Heart left ventricle (tissue), 16 donors: Measurements from ENCODE around the gene PYHIN1. TPM values are rescaled to one million over a fixed set of nuclear protein-coding genes. Genes with fewer than 3 reads are reported as not detected.

Experiments
- ATAC-seq, 4 donors: fragments of 200-7000 bp; cut with Tn5 transposase; one replicate each; pipeline ENCODE4 v1.9.1; 2020 to 2022; ENCODE audit warnings: moderate library complexity in 4 of 4, mild to moderate bottlenecking in 3 of 4, moderate number of reproducible peaks in 1 of 4
- DNase-seq, 5 donors: peaks; one replicate each; pipeline ENCODE4 v3.0.0-alpha.2; 2020
- H3K27ac ChIP-seq, 12 donors: fragments of 200-600 bp; sonication (generic) in 4 of 12; one replicate each; pipeline versions ENCODE4 v1.5.0 to v1.8.0; 2016 to 2022; ENCODE audit warnings: mild to moderate bottlenecking in 2 of 12
- H3K27me3 ChIP-seq, 9 donors: fragments of 200-600 bp; sonication (generic) in 2 of 9; one replicate each; pipeline versions ENCODE4 v1.5.1 to v1.8.0; 2016 to 2022; ENCODE audit warnings: mild to moderate bottlenecking in 3 of 9
- H3K36me3 ChIP-seq, 9 donors: fragments of 200-600 bp; sonication (generic) in 2 of 9; one replicate each; pipeline versions ENCODE4 v1.5.0 to v1.8.0; 2018 to 2022; ENCODE audit warnings: mild to moderate bottlenecking in 2 of 9
- H3K4me1 ChIP-seq, 12 donors: fragments of 200-600 bp; sonication (generic) in 4 of 12; one replicate each; pipeline versions ENCODE4 v1.5.0 to v1.8.0; 2016 to 2022; ENCODE audit warnings: mild to moderate bottlenecking in 3 of 12
- H3K4me3 ChIP-seq, 12 donors: fragments of 200-600 bp; sonication (generic) in 4 of 12; one replicate each; pipeline versions ENCODE4 v1.5.0 to v1.8.0; 2017 to 2022; ENCODE audit warnings: mild to moderate bottlenecking in 9 of 12, moderate library complexity in 4 of 12
- H3K9me3 ChIP-seq, 12 donors: fragments of 200-600 bp; sonication (generic) in 4 of 12; one replicate each; pipeline versions ENCODE4 v1.5.0 to v1.8.0; 2016 to 2022; ENCODE audit warnings: mild to moderate bottlenecking in 1 of 12
- POLR2A ChIP-seq, 2 donors: fragments of 450-650 bp; IDR thresholded peaks; one replicate each; pipeline ENCODE4 v1.6.1; 2017; ENCODE audit warnings: antibody characterized with exemption in 2 of 2, mild to moderate bottlenecking in 2 of 2, moderate library complexity in 2 of 2
- WGBS, 4 donors: extraction: QIAGEN DNeasy Blood & Tissue Kit in 2 of 4; methylation state at CpG; one replicate each; pipeline versions ENCODE4 v1.1.5 to v1.1.7; 2013 to 2018; 5-methylcytosine and 5-hydroxymethylcytosine counted together
- intact Hi-C, 10 donors: fragments of 100-400 bp; cut with DNase I; formaldehyde crosslinking; loops; one replicate each; pipeline versions ENCODE4 v1.11.1 to v1.14.2; 2022
- polyA plus RNA-seq, 2 donors: library from polyadenylated mRNA; stranded (reverse); fragments of 200-250 nt; gene quantifications; one replicate each; pipeline ENCODE4 v1.2.3, GENCODE V29; 2013
- total RNA-seq, 9 donors: library from RNA; depleted of rRNA in 2 of 9; stranded (reverse); fragments of >200 nt in 2 of 9; fragmentation: NEBNext Ultra II Directional in 3 of 9; extraction: Animal tissue kit (Norgen Biotek cat#: 25700) in 3 of 9; gene quantifications; one replicate each; pipeline versions ENCODE4 v1.1.0 to v1.2.4, GENCODE V29; 2016 to 2023
- TF ChIP-seq, protein P1 (sequence below), 12 donors: fragments of 200-600 bp; sonication (generic) in 4 of 12; IDR thresholded peaks; one replicate each; pipeline versions ENCODE4 v1.5.0 to v1.8.0; 2018 to 2022; ENCODE audit warnings: antibody characterized with exemption in 12 of 12, mild to moderate bottlenecking in 5 of 12
- donor health status: ischemic (EF 13 %, LVEDD 7.1; RV severe dilation, severe dysfunction).
- donor health status: healthy with polysubstance abuse.
- donor health status: DM: no; HTN: yes; CAD: no.
- donor health status: DM: no; HTN: no; CAD: no.
- donor health status: ischemic (EF 25% LVEDD 6.9; RV normal size, moderate dysfunction).
- donor health status: ischemic (EF 25% LVEDD 5.7; RV mildly dilated, moderate dysfunction).
- donor health status: healthy.
- donor health status: DM: yes; HTN: yes; CAD: no.
- donor health status: ischemic (EF 35%, LVEDD 5.7; RV mildly dilated, moderate dysfunction).
- donor health status: nonischemic (EF 11% LVEDD 7.7; RV severe dilation, severe dysfunction).
- donor health status: DM: yes; HTN: yes; CAD: no.
- donor health status: PGD.
- donor health status: ischemic (EF 29% LVEDD 5.4; RV normal size, mild dysfunction).
- donor health status: nonischemic (EF 23%, LVEDD 6.1; RV moderate dilation, normal function).

PYHIN1 gene
- total and polyA plus RNA-seq, 11 donors = 0.07 to 3.1 (median 0.26) TPM; not detected in 5

DNA sequence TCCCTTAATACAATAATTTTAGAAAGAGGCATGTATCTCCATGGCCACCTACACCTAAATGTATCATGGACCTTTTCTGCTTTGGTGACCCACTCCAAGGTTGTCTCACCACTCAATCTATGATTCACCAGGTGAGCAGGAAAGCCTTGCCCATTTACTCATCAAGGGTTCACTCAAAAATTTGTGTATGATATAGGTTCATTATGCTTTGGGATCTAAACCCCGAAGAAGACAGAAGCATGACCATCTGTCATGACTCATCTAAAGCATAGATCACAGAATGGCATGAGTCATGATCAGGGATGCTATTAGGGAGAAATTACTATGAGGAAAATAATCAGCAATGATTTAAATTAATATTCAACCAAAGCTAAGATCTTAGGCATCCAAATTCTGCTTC lies 38.5 kb downstream of the PYHIN1 start:
- ATAC-seq (no peak), DNase-seq (no peak)
- H3K9me3 ChIP-seq = no peaks in the 10 kb centered on the region
- intact Hi-C loops = no loop called here
- peaks cover 0 to 4% (median 0%) of the 10 kb centered on the region in 9 donors for H3K27me3 ChIP-seq
- 80 to 86% (median 86%) methylated on average over 1 of the region's 1 CpG for whole genome bisulfite sequencing, 4 donors
- no peak overlapping the region for H3K4me3 ChIP-seq
- H3K36me3 ChIP-seq = no peaks in the 10 kb centered on the region
- H3K4me1 ChIP-seq = no peaks in the 10 kb centered on the region
- TF ChIP-seq POLR2A (IDR thresholded peaks at IDR 0.05) = no peak
- TF ChIP-seq, protein P1, sequence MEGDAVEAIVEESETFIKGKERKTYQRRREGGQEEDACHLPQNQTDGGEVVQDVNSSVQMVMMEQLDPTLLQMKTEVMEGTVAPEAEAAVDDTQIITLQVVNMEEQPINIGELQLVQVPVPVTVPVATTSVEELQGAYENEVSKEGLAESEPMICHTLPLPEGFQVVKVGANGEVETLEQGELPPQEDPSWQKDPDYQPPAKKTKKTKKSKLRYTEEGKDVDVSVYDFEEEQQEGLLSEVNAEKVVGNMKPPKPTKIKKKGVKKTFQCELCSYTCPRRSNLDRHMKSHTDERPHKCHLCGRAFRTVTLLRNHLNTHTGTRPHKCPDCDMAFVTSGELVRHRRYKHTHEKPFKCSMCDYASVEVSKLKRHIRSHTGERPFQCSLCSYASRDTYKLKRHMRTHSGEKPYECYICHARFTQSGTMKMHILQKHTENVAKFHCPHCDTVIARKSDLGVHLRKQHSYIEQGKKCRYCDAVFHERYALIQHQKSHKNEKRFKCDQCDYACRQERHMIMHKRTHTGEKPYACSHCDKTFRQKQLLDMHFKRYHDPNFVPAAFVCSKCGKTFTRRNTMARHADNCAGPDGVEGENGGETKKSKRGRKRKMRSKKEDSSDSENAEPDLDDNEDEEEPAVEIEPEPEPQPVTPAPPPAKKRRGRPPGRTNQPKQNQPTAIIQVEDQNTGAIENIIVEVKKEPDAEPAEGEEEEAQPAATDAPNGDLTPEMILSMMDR (IDR thresholded peaks at IDR 0.05) = no peak
- no peak overlapping the region for H3K27ac ChIP-seq

DNA sequence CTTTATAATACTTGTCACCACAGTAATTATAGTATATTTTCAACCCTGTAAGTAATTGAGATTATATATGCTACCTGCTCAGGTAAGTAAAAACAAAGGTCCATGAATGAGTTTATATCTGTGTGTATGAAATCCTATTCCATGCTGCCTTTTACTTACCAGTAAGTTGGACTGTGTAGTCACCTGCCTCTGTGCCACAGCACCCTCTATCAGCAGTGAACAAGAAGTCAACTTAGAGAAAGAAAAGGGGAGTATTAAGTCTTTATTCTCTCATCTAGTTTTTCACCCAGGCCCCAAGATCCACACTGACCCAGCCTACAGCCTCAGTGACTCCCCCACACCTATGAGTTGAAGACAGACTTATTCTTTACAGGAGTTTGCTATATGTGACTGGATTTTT lies 41.5 kb downstream of the PYHIN1 start:
- Histone ChIP-seq H3K4me3 (no peak overlapping the region), H3K9me3 (no peaks in the 10 kb centered on the region), H3K27ac (no peak overlapping the region), H3K36me3 (no peaks in the 10 kb centered on the region), H3K27me3 (no peaks in the 10 kb centered on the region), H3K4me1 (no peaks in the 10 kb centered on the region)
- TF ChIP-seq, protein P1 (IDR thresholded peaks at IDR 0.05) = no peak
- no peak for TF ChIP-seq POLR2A (IDR thresholded peaks at IDR 0.05)
- no peak for DNase-seq
- intact Hi-C loops = no loop called here
- ATAC-seq = no peak

DNA sequence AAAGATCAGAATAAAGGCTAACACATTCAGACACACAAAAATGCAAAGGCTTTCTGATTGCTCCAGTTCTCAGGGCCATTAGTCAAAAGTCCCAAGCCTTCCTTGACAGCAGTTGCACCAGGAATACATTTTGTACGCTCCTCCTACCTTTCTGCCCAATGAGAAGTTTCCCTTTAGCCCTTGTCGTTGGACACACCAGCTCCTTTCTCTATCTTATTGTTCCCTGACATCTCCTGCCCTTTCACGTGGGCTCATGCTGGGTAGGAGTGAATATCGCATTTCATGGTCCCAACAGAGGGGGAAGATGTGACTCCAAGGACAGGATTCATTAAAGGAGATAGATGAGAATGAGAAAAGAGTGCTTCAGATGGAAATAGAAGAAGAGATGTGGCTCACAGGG lies 44.9 kb downstream of the PYHIN1 start:
- intact Hi-C loops = no loop called here
- Histone ChIP-seq H3K4me3 (no peak overlapping the region), H3K27ac (no peak overlapping the region), H3K4me1 (no peaks in the 10 kb centered on the region), H3K9me3 (peaks cover 0 to 9% (median 0%) of the 10 kb centered on the region in 12 donors), H3K36me3 (no peaks in the 10 kb centered on the region), H3K27me3 (no peaks in the 10 kb centered on the region)
- WGBS, 4 donors = 38 to 44% (median 39%) methylated on average over 4 of the region's 4 CpGs
- DNase-seq (no peak), ATAC-seq (no peak)
- TF ChIP-seq POLR2A (IDR thresholded peaks at IDR 0.05) = no peak
- TF ChIP-seq, protein P1 (IDR thresholded peaks at IDR 0.05) = no peak

DNA sequence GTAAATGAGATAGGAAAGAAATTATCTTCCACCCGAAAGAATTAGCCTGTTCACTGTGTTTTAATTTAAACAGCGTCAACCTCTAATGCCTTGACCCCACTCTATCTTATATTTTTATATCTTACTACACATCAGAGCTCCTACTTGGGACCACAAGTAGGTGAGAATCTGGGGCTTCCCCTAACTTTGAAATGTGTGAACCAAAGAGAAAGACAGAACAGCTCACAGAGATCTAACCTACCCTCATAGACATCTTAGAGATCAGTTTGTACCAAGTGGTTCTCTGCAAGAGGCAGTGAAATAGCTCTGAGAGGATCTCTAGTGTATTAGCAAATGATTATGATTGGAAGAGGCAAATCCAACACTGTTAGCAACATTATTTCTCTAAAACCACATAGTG lies 47.4 kb downstream of the PYHIN1 start:
- H3K36me3 ChIP-seq = no peaks in the 10 kb centered on the region
- no peak overlapping the region for H3K4me3 ChIP-seq
- intact Hi-C loops = no loop called here
- DNase-seq (no peak), ATAC-seq (no peak)
- H3K27me3 ChIP-seq = no peaks in the 10 kb centered on the region
- peaks cover 0 to 17% (median 0%) of the 10 kb centered on the region in 12 donors for H3K9me3 ChIP-seq
- 45 to 49% (median 47%) methylated on average over 2 of the region's 2 CpGs for WGBS, 4 donors
- H3K4me1 ChIP-seq = no peaks in the 10 kb centered on the region
- H3K27ac ChIP-seq = no peak overlapping the region
- no peak for TF ChIP-seq POLR2A (IDR thresholded peaks at IDR 0.05)
- TF ChIP-seq, protein P1 (IDR thresholded peaks at IDR 0.05) = no peak
